Posterior vena cava (tissue), 2 donors: ENCODE measurements around the gene COL27A1. TPM values are rescaled to one million over a fixed set of nuclear protein-coding genes. Genes with fewer than 3 reads are reported as not detected.
A peak's percentile ranks its signal among the peaks of the same experiment; 100 is the strongest.
"Not testable (repeated sequence)": the region's sequence is repeated elsewhere in the genome, so short reads cannot be mapped to it uniquely, and the experiment has no call there.

ENCODE experiments used
- DNase-seq: peaks from one replicate; pipeline ENCODE4 v3.0.0-alpha.2; 2020; ENCODE audit warnings: low spot score
- intact Hi-C, 2 donors: fragments of 100-400 bp; cut with DNase I; formaldehyde crosslinking; loops; one replicate each; pipeline versions ENCODE4 v1.14.1 to v1.14.2; 2022 to 2023
- total RNA-seq, 2 donors: library from RNA; stranded (reverse); fragmentation: NEBNext Ultra II Directional; extraction: Animal tissue kit (Norgen Biotek cat#: 25700); gene quantifications; one replicate each; pipeline ENCODE4 v1.2.1, GENCODE V29; 2021
- donor health status: DM: yes; HTN: yes; CAD: no.
- donor health status: DM: yes; HTN: yes; CAD: no.

COL27A1 gene
- total RNA-seq, 2 donors from 2014 or later, result 6.7 to 8.1 TPM

DNA sequence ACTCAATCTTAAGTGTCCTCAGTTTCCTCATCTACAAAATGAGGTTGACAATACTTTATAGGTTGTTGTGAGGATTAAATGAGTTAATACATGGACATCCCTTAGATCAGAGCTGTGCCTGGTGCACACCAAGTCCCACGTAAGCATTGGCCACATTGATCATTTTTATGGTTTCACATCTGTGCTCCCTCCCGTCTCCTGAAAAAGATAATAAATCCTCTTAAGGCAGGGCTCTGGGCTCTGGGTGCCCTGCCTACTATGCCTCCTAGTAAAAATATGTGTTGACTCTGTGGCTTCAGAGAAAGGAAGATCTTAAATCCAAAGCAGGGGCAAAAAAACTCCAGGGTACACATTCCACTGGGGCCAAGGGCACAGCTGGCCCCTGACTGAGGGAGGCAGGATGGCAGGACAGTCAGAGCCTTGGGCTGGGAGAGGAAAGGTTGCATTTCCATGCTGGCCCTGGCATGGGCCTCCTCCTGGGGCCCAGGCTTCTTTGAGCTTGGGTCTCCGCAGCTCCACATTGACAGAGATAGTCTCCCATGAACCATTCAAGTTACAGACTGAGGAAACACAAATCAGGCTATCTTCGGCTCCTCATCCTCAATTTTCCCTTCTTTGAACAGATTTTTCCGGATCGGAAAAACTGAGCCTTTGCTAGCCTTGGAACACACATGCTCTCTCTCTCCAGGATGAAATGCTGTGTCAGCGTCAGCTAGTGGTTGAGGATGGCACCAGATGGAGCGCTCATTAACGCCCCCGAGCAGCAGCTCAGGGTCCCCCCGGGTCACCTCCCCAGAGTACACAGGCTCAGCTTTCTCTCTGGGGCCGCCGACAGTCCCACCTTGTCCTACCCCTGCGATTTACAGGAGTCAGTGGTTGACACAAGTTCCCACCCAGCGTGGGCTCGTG is 33.9 kb upstream of the COL27A1 start:
- peak; percentile 55 for DNase-seq
- intact Hi-C loops, result loop anchor here in 1 of 2 donors (1.0 kb wide), 1 partner anchor 145 kb away; no protein-coding TSS in a partner anchor

DNA sequence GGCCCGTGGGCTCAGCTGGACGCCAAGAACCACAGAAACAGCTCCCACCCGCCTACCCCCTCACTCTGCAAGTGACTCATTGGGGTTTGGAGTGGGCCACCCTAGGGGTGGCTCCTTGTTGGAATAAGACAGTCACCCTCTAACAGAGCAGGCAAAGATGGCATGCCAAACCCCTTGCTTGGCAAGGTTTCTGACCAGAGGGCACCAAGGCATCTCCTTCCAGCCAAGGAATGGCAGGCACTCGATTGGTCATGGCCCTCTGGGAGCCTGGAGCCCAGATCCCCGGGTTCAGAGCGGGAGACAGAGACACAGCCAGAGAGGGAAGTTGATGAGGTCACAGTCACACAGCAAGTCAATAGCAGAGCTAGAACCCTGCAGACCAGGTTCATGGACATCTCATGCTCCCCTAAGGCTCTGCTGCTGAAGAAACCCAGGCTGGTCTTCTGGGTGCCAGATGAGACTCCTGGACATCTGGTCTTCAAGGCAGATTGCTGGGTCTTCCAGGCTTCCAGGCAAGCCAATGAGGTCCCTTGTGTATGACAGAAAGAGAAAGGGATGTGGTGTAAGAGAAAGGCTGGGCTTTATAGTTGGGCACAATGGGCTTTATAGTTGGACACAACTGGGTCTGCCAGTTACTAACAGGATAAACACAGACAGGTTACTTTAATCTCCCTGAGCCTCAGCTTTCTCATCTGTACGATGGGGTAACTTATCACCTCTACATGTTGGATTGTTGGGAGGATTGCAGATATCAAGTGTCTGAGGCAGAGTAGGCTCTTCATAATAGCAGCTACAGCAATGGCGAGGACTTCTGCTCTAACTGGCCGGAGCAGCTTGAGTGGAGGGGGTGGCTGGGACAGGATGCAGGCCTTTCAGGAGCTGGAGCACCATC is 33.0 kb upstream of the COL27A1 start:
- intact Hi-C loops, result no loop called here
- DNase-seq, result peak; percentile 67

DNA sequence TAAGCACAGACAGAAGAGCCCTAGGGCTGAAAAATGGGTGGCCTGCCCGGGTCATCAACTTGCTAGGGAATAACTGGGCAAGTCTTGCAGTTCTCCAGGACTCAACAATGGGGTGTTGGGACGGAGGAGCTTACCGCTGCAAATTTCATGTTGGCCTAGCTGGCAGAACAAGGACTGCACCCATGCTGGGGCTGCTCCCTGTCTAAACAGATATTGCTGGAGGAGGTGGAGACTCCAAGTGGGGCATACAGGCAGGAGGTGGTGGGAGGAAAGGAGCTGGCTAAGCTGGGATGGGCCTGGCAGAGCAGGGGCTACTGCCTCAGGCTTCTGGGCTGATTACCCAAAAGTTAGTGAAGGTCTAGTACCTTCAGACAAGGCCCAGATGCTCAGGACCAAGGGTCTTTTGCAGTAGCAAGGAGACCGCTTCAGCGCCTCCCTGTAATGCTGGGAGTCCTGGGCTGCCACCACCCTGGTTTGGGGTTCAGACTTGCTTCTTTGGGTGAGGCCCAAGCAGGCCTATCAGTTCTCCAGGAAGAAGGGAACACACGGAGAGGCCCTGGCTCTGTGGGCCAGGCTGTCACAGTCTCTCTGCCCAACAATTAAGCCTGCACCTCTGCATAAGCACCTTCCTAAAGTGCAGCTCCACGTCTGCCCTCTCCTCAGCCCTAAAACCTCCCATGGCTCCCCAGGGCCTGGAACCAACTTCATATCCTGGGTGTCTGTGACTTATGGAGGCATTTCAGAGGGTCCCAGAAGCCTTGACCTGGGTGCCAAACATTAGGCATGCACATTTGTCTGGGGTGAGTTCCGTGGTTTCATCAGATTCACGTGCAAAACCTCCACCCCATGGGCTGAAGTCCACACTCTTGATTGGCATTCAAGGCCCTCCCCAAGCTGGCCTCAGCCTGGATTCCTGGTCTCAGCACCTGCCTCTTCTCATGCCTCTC is 32.0 kb upstream of the COL27A1 start:
- peak; percentile 49 for DNase-seq
- intact Hi-C loops, result no loop called here

DNA sequence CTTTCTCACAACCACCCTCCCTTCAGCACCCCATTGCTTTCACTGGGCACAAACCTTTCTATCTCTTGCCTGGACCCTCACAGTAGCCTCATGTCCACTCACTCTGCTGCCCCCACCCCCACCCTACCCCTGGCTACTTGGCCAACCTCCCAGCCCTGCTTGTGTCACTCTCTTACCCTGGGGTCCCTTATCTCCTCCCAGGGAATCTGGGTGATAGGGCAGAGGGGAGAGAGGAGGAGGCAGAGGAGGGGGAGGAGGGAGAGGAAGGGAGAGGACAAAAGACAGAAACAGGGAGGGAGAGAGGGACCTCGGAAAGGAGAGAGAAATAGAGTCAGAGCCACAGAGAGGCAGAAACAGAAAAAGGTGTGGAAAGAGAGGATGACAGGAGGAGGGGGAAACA is 31.2 kb upstream of the COL27A1 start:
- intact Hi-C loops, result no loop called here
- peak; percentile 16 for DNase-seq

DNA sequence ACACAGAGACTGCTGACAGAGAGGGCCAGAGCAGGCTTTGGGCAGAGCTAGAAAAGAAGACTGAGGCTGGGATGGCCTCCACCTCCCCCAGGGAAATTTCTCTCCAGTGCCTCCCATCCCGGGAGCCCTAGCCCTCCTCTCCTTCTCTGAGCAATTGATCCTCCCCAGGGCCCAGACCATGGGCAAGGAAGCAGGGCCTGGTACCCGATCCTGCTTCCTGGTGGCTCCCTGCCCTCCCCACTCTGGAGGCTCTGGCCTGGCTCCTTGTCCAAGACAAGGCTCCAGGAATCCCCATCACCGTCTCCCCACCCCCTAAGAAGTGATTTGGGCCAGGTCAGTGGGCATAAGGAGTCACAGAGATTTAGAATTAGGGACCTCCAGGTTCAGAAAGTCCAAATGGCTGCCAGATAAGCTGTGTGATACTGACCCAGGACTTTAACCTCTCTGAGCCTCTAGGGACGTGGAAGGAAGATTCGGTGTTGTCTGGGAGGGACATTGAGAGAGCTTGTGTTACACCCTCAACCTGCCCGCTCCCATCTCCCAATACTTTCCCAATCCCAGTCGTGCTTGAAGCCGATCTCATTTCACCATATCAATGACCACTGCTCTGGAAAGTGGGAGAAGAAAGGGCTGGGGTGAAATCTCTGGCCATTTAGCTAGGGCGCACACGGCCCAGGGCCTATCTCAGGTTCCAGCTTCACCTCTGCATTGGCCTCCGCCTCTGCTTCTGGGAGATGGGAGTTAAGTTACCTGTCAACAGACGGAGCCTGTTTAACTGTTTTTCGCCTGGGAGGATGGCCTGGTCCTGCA is 30.5 kb upstream of the COL27A1 start:
- DNase-seq, result peak; percentile 31
- intact Hi-C loops, result no loop called here

DNA sequence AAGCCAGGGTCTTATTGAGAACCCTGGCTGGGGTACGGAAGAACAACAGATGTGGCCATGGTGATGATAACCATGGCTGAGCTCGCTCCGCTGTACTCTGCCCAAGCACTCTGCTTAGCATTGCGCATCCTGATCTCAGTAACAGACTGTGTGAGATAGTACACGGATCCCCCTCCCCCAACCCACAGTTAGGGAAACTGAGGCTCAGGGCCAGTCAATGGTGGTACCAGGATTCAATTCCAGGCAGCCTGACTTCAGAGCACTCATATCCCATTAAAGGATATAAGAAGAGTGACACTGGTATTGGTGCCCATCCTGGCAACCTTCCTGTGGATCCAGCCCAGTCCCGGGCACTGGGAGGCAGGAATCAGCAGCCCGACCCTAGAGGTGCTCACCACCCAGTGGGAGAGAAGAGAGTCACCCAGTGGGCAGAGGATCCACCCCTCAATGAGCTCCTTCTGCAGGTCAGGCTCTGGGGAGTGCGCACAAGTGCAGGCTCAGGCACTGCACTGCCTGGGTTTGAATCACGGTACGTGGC is 29.8 kb upstream of the COL27A1 start:
- DNase-seq, result peak; percentile 47
- intact Hi-C loops, result no loop called here

DNA sequence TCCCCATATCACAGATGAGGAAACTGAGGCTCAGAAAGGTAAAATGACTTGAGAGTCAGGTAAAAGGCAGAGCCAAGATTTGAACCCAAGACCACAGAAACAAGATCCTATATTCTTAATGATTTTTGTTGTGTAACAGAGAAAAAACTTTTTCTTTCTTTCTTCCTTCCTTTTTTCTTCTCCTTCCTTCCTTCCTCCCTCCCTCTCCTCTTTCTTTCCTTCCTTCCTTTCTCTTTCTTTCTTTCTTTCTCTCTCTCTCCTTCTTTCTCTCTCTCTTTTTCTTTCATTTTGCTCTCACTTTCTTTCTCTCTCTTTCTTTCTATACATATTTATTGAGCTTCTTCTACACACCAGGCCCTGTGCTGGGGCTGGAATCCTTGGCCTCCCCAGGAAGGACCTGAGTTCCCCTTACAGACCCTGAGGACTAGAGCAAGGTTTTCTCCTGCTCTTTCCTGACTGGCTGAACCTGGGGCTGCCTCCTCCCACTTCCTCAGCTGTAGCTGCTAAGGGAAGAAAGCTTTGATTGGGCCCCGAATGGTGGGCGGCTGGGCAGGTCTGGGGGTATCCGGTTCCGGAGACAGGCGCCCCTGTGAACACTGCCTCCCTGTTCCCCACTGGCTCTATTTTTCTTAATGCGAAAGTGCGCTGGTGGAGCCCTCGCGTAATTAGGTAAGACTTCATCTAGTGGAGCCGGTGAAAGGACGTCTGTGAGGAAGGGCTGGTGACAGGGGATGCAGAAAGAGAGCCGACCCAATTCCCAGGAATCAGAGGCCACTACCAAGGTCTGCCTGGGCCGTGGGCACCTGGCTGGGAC is 28.9 kb upstream of the COL27A1 start:
- peak; percentile 63 for DNase-seq
- intact Hi-C loops, result no loop called here

DNA sequence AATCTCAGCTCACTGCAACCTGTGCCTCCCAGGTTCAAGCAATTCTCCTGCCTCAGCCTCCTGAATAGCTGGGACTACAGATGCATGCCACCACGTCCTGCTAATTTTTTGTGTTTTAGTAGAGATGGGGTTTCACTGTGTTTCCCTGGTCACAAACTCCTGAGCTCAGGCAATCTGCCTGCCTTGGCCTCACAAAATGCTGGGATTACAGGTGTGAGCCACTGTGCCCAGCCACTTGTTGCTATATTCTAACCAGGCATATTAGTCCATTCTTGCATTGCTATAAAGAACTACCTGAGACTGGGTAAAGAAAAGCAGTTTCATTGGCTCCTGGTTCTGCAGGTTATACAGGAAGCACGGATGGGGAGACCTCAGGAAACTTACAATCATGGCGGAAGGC is 26.6 kb upstream of the COL27A1 start:
- intact Hi-C loops, DNase-seq: not testable (repeated sequence)

DNA sequence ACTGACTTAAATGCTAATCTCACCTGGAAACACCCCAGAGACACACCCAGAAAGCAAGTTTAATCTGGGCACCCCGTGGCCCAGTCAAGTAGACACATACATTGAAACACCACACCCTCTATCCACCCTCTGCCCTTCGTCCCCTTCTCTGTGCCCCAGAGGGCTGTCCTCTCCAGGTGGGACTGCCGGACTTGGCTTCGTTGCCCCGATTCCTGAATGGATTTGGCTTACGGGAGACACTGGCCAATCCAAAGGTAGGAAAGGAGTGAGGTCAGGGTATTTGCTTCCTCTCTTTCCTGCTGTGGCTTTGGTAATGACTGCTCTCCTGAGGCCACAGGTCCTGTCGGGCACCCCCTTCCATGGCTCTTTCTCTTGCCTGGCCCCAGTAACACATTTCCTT is 25.2 kb upstream of the COL27A1 start:
- intact Hi-C loops, result no loop called here
- DNase-seq, result peak; percentile 6

DNA sequence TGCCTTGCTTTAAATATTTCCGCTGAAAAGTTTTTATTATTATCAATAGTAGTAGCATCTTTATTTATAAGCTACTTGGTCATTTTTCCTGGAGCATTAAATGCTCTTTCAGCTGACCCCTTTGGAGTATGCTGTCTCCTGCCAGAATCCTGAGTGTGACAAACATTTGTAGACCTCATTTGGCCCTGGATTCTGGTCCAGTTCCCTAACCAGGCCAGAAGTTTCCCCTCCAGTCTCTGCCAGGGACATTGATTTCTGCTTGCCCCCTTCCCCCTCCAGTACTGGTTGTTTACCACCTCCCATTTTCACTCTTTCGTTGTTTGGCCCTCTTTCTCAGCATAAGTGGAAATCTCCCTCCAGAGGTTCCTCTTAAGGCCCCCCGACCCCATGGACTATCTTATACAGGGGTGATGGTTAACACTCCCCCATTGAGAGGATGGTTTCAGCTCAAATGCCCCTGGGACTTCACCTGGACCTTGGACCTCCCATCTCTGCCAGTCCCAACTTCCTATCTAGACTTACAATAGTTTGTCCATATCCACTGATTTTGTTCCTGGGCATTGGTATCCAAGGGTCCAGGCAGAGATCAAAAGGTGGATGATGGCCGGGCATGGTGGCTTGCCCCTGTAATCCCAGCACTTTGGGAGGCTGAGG is 24.6 kb upstream of the COL27A1 start:
- no peak for DNase-seq
- intact Hi-C loops, result no loop called here

DNA sequence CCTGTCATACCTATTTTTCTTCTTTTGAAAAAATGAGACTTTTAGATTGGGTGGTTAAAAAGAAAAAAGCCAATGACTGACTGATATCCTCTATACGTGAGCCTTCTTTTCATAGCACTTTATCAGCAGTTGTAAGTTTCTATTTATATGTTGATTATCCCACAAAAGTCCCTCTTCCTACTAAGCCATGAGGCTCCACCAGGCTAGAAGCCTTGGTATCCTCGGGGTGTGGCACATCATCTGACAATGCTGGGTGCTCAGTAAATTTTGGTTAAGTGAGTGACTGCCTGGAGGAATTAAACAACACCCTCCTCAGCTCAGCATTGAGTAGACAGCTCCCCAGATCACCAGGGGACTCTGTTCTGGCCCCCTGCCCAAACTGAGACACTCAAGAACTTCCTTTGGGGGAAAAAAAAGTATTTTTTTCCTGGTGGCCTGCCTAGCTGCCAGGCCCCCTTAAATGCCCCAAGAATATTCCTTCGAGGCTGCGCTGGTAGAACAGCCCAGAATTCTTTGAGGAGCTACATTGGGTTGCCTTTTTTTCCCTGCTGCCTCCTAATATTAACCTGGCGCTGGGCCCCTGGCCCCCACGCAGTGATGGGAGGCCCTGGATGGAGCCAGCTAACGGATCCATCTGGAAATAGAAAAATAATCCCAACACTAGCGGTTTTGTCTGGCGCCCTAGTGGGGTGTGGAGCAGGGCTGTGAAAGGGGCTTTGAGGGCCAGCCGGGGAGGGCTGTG is 23.4 kb upstream of the COL27A1 start:
- intact Hi-C loops, result no loop called here
- DNase-seq, result no peak

DNA sequence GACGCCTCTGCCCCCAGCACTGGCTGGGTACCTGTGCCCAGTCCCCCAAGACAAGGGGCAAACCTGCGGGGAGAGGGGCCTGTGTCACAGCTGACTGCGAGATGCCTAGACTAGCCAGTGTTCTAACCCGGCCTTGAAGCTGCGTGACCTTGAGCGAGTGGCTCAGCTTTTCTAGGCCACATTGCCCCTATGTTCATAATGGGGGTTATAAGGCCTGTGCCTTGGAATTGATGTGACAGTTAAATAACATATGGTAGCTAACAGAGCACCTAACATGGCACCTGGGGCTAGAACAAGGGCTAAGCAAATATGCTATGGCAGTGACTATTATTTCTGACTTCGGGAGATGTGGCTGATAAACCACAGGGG is 22.8 kb upstream of the COL27A1 start:
- no peak for DNase-seq
- intact Hi-C loops, result no loop called here

DNA sequence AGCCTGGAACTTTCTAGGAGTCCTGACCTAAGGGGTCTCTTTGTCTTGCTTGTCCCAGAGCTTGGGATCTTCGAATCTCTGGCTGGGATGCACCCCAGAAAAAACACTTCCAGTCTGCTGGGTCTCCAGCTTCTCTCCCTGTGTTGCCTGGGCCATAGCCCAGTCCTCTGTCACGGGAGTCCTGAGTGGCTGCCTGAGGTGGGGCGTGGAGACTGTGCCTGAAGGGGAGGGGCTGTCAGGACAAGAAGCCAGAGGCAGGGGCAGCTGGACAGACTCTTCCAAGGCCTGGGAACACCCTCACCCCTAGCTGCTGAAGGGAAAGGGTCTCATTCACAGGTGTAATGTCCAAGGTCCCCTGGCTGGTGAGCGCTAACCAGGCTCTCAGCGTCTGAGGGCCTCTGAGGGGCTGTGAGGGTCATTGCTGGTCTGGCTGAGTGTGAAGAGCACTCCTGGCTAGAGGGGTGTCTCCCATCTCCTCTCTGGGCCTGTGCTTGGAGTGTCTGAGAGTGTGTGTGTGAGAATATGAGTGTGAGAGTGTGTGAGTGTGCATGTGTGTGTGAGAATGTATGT is 20.4 kb upstream of the COL27A1 start:
- no peak for DNase-seq
- intact Hi-C loops, result no loop called here

DNA sequence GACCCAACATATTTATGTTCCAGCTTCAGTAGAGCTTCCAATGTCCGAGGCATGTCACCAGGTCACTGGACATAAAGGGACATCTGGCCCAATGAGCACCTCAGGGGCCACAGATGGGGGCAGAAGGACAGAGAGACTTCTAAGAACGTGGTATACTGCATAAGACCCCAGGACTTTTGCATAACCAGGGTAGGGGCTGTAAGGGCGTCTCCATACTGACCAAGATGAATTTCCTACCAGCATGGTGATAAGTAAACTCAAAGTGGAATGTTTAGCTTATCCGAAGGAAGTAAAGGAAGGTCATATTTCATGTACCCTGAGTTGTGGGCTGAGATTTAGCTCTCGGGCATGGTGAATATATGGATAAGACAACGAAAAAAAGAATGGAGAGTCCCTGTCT is 17.5 kb upstream of the COL27A1 start:
- DNase-seq, result no peak
- intact Hi-C loops, result no loop called here

DNA sequence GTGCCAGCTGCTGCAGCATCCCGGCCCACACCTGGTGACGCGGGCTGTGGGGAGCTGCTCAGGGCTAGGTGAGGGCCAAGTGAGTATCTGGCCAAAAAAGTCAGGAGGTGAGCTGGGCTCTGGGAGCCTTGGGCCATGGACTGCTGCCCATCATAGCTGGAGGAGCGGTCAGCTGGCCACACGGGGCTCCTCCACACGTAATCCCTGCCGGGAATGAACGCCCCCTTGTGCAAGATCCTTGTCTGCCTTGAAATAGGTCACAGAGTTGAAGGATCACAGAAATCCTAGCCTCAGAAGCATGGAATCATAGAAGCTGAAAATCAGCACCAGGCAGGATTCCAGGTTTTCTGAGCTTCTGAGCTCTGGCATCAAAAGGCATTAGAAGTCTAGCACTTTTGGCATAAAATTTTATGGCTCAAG is 16.8 kb upstream of the COL27A1 start:
- DNase-seq, result peak; percentile 92

DNA sequence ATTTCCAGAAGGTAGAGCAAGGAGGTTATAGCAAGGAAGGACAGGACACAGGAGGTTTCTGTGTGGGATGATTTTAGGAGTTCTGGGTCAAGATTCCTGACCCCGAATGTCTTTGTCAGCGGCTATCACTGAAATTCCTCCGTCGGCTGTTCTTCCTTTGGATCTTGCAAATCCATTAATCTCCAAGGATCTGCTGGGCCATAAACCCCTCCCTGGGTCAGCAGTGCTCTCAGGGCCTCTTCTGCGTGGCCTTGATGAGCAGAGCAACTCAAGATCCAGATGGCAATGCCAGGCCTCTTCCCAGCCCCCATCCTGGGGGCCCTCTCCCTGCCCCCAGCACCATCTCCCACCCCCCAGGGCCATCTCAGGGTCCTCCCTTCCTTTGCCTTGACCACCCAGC is 16.3 kb upstream of the COL27A1 start:
- DNase-seq, result no peak
- intact Hi-C loops, result no loop called here

More for the DNA sequence above, 16.8 kb upstream of the COL27A1 start:
- intact Hi-C loops, result no loop called here
